Endothelial cell of umbilical vein (primary cell): ENCODE results near the gene HDDC2.

ENCODE experiments used
- EZH2 ChIP-seq: IDR thresholded peaks from 2 replicates; pipeline ENCODE4 v1.6.1; 2012; ENCODE audit warnings: borderline replicate concordance, low read depth, mild to moderate bottlenecking, moderate library complexity, low read length, inconsistent platforms; ENCODE audit not compliant: severe bottlenecking
- FOS ChIP-seq: IDR thresholded peaks from 2 replicates; pipeline ENCODE4 v1.6.1; 2011; ENCODE audit warnings: mild to moderate bottlenecking, low read length, moderate library complexity, borderline replicate concordance; ENCODE audit not compliant: insufficient read depth
- GATA2 ChIP-seq: IDR thresholded peaks from 2 replicates; pipeline ENCODE4 v1.7.0; 2011; ENCODE audit warnings: low read depth, mild to moderate bottlenecking, moderate library complexity, mixed read lengths, low read length; ENCODE audit not compliant: insufficient read length, insufficient read depth
- JUN ChIP-seq: IDR thresholded peaks from 2 replicates; pipeline ENCODE4 v1.6.1; 2011; ENCODE audit warnings: borderline replicate concordance, low read depth; ENCODE audit not compliant: insufficient read length, insufficient read depth
- MAX ChIP-seq: IDR thresholded peaks from 2 replicates; pipeline ENCODE4 v1.6.1; 2011; ENCODE audit not compliant: insufficient read depth, insufficient read length
- POLR2A ChIP-seq: IDR thresholded peaks from 2 replicates; pipeline ENCODE4 v1.6.1; 2012; ENCODE audit warnings: low read depth, mild to moderate bottlenecking, control low read depth, low read length
- POLR2AphosphoS5 ChIP-seq: IDR thresholded peaks from 2 replicates; pipeline ENCODE4 v1.6.1; 2012; ENCODE audit warnings: low read depth, mild to moderate bottlenecking, control low read depth, low read length, moderate library complexity; ENCODE audit not compliant: insufficient read depth
- TF ChIP-seq, protein P1 (sequence below), 2 donors: IDR thresholded peaks; 1 replicate in 1 of 2; 2 replicates in 1 of 2; pipeline ENCODE4 v1.5.1; 2011; ENCODE audit warnings: low read length in 2 of 2, mild to moderate bottlenecking in 2 of 2, moderate library complexity in 2 of 2, control low read depth in 1 of 2, inconsistent platforms in 1 of 2, low read depth in 1 of 2; ENCODE audit not compliant: insufficient read depth in 1 of 2; ENCODE audit errors: extremely low read depth in 1 of 2

GRCh38 chr6:125230674-125231073 lies 71.1 kb downstream of the HDDC2 start:
- TF ChIP-seq POLR2A (no peak), POLR2AphosphoS5 (no peak), EZH2 (no peak), MAX (no peak), GATA2 (no peak), JUN (no peak), FOS (no peak)
- TF ChIP-seq, protein P1, sequence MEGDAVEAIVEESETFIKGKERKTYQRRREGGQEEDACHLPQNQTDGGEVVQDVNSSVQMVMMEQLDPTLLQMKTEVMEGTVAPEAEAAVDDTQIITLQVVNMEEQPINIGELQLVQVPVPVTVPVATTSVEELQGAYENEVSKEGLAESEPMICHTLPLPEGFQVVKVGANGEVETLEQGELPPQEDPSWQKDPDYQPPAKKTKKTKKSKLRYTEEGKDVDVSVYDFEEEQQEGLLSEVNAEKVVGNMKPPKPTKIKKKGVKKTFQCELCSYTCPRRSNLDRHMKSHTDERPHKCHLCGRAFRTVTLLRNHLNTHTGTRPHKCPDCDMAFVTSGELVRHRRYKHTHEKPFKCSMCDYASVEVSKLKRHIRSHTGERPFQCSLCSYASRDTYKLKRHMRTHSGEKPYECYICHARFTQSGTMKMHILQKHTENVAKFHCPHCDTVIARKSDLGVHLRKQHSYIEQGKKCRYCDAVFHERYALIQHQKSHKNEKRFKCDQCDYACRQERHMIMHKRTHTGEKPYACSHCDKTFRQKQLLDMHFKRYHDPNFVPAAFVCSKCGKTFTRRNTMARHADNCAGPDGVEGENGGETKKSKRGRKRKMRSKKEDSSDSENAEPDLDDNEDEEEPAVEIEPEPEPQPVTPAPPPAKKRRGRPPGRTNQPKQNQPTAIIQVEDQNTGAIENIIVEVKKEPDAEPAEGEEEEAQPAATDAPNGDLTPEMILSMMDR (IDR thresholded peaks at IDR 0.05; ENCODE audit: extremely low read depth in 1 of 2, insufficient read depth in 1 of 2, low read depth in 1 of 2, low read length in 2 of 2) = no peak
